ENCODE measurements around the gene MTUS2.
"Not testable (repeated sequence)": the region's sequence is repeated elsewhere in the genome, so short reads cannot be mapped to it uniquely, and the experiment has no call there.

MTUS2 gene

GRCh38 chr13:29287237-29287636 is 467.1 kb downstream of the MTUS2 start:
- in situ Hi-C loops (cut with HindIII; ENCODE audit: low sequenced_read_pairs), result no loop called here

DNA sequence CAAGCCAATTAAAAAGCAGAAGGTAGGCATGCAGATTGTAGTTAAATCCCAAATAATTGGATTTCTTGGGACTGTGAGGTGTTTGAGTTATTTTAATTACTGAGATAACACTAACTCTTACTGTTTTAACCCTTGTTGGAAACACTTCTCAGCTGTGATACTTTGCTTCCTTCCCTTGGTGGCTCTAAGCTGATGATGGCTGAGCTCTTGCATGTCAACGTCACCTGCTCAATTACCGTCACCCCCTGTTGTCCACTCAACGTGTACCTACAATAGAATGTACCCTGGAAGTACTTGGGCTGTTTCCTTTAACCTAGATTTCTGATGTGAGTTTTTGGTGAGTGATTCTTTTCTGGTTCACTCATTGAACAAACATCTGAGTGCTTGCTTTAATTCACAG is 471.9 kb downstream of the MTUS2 start:
- in situ Hi-C loops (cut with HindIII; ENCODE audit: low sequenced_read_pairs), result no loop called here

GRCh38 chr13:29294821-29295220 is 474.7 kb downstream of the MTUS2 start:
- in situ Hi-C loops (cut with HindIII; ENCODE audit: low sequenced_read_pairs), result no loop called here

GRCh38 chr13:29301027-29301426 is 480.9 kb downstream of the MTUS2 start:
- in situ Hi-C loops (cut with HindIII; ENCODE audit: low sequenced_read_pairs), result no loop called here

DNA sequence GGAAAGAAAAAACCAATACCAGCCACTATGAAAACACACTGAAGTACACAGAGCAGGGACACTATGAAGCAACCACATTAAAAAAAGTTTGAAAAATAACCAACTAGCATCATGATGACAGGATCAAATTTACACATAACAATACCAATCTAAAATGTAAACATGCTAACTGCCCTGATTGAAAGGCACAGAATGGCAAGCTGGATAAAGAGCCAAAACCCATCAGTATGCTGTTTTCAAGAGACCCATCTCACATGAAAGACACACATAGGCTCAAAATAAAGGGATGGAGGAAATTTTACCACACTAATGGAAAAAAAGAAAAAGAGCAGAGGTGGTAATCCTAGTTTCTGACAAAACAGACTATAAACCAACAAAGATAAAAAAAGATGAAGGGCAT is 484.0 kb downstream of the MTUS2 start:
- in situ Hi-C loops (cut with HindIII; ENCODE audit: low sequenced_read_pairs), result no loop called here

DNA sequence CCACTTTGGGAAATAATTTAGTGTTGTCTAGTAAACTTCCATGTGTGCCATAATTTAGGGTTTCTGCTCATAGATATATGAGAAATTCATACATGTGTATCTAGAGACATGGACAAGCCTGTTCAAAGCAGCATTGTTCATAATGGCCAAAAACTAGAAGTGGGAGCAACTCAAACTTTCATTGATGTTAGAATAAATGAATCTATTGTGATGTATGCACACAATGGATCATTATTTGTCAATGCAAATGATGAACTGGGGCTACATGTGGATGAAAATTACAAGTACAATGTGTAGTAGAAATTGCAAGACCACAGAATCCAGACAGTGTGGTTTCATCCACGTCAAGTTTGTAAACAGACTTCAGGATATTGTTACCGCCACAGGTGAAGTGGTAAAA is 490.7 kb downstream of the MTUS2 start:
- in situ Hi-C loops (cut with HindIII; ENCODE audit: low sequenced_read_pairs), result no loop called here

GRCh38 chr13:29315847-29316246 is 495.7 kb downstream of the MTUS2 start:
- in situ Hi-C loops (cut with HindIII; ENCODE audit: low sequenced_read_pairs), result no loop called here

- in situ Hi-C loops (cut with HindIII; ENCODE audit: low sequenced_read_pairs), result no loop called here
These were observed 497.7 kb downstream of the MTUS2 start for GRCh38 chr13:29317828-29318227.

DNA sequence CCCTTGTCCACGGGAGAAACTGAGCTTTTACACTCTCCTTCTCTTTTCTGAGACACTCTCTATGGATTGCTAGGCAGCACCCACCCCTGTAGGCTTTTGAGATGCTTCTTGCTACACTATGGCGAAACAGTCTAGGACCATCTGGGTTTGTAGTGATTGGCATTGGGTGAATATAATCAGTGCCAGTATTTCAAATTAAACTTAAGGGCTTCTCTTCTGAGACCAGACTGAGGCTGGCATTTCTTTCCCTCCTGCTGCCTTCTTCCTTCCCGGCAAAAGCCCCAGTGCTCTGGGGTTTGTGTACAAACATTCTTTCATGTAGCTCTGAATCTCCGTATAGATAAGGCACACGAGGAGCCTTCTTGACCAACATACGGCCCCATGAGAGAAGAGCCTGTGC is 498.6 kb downstream of the MTUS2 start:
- in situ Hi-C loops (cut with HindIII; ENCODE audit: low sequenced_read_pairs), result no loop called here

- in situ Hi-C loops (cut with HindIII; ENCODE audit: low sequenced_read_pairs), result no loop called here
These were observed 499.3 kb downstream of the MTUS2 start for GRCh38 chr13:29319451-29319850.

GRCh38 chr13:29323954-29324353 is 503.8 kb downstream of the MTUS2 start:
- in situ Hi-C loops (cut with HindIII; ENCODE audit: low sequenced_read_pairs), result no loop called here

DNA sequence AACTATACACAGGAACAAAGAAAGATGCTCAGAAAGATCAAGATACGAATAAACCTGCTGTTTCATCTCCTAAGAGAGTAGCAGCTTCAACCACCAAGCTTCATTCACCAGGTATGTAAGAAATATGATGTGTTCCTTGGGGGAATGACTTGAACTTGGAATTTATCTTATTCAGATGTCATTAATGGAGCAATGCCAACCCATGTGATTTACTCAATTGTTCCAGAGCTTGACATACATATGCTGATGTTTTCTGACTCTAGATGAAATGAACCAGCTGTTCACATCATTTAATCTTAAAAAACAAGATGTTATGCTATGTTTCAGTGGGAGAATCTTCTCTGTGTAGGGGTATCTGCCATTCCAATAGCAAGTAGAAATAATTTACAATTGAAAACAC is 504.5 kb downstream of the MTUS2 start:
- in situ Hi-C loops (cut with HindIII; ENCODE audit: low sequenced_read_pairs), result no loop called here

GRCh38 chr13:29328501-29328900 is 508.4 kb downstream of the MTUS2 start:
- in situ Hi-C loops (cut with HindIII; ENCODE audit: low sequenced_read_pairs), result no loop called here

- in situ Hi-C loops (cut with HindIII; ENCODE audit: low sequenced_read_pairs), result no loop called here
These were observed 516.2 kb downstream of the MTUS2 start for GRCh38 chr13:29336356-29336755.

DNA sequence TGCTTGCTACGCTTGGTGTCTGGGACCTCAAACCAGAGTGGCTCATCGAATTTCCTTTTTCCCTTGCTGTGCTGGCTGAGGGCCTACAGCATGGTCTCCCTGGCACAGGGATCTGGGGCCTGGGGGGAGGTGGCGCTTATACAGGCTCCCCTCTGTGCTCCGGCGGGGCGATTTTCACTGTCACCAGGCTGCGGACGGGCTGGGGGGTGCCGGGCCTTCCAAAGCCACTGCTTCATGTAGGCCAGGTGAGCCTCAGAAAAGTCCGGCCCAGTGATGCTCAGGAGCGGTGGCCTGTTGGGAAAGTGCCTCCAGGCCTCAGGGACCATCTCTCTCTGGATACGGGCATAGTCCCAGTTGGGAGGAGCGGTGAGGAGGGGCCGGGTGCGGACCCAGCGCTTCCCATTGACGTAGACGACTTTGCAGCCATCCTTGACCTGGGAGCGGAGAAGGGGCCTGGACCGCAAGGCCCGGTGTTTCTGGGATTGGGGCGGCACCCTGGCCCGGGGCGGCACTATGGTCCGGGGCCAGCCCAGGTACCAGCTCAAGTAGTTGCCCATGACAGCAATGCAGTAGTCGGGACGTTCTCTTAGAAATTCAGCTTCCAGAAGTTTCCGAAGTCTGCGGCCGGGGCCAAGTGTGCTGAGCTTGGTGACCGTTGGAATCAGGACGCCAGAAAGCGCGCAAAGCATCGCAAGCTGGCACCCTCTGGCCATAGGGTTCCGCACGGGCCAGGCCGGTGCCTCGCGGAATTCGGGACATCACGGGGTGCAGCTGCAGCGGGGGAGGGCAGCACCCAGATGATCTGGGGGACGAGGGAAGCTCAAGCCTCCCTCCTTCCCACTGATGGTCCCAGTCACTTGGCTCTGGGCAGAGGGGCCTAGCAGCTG is 519.5 kb downstream of the MTUS2 start:
- in situ Hi-C loops (cut with HindIII; ENCODE audit: low sequenced_read_pairs), result no loop called here

DNA sequence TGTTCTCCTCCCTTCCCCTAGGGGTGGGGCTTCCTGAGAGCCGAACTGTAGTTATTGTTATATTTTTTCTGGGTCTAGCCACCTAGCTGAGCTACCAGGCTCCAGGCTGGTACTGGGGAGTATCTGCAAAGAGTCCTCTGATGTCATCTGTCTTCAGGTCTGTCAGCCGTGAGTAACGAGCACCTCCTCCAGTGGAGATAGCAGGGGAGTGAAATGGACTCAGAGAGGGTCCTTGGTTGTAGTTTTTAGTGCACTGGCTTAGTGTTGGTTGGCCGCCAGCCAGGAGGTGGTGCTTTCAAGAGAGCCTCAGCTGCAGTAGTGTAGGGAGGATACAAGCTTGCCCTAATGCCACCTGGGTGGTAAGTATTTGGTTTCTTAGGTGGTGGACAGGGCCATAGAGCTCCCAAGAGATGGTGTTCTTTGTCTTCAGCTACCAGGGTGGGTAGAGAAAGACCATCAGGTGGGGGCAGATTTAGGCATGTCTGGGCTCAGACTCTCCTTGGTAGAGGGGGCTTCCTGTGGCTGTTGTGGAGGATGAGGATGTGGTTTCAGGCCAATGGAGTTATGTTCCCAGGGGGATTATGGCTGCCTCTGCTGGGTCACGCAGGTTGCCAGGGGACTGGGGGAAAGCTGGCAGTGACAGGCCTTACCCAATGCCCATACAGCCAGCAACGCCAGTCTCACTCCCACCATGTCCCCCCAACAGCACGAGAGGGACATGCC is 525.9 kb downstream of the MTUS2 start:
- in situ Hi-C loops (cut with HindIII; ENCODE audit: low sequenced_read_pairs), result not testable (repeated sequence)

- in situ Hi-C loops (cut with HindIII; ENCODE audit: low sequenced_read_pairs), result loop anchor here (25.0 kb wide), 1 partner anchor 543 kb away; the partner anchor contains the start of gene MTUS2
These were observed 534.9 kb downstream of the MTUS2 start for GRCh38 chr13:29355029-29355428.

- in situ Hi-C loops (cut with HindIII; ENCODE audit: low sequenced_read_pairs), result loop anchor here (25.0 kb wide), 1 partner anchor 547 kb away; the partner anchor contains the start of gene MTUS2
These were observed 539.0 kb downstream of the MTUS2 start for GRCh38 chr13:29359181-29359580.

DNA sequence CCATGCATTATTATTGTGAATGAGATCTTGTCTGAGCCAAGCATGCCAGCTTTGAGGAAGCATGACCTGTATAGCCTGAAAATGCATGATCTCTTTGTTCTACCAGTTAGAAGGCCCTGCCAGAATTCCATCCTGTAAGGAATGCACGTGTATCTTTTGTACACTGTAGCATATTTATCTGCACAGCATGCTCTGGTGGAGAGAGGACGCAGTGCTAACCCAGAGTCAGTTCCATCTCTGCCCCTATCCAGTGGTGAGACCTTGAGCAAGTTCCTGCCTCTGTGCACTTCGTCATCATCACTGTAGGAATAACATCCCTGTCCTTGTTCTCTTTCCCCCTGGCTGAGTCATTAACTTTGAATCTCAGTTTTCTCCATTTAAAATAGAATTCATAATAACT is 541.6 kb downstream of the MTUS2 start:
- in situ Hi-C loops (cut with HindIII; ENCODE audit: low sequenced_read_pairs), result loop anchor here (25.0 kb wide), 1 partner anchor 549 kb away; the partner anchor contains the start of gene MTUS2

GRCh38 chr13:29362849-29363604 is 542.9 kb downstream of the MTUS2 start:
- in situ Hi-C loops (cut with HindIII; ENCODE audit: low sequenced_read_pairs), result loop anchor here (25.0 kb wide), 1 partner anchor 551 kb away; the partner anchor contains the start of gene MTUS2

All from endothelial cell of hepatic sinusoid (primary cell).